ENCODE measurements around the gene C20orf144.
"Not testable (repeated sequence)": the region's sequence is repeated elsewhere in the genome, so short reads cannot be mapped to it uniquely, and the experiment has no call there.

The C20orf144 gene

DNA sequence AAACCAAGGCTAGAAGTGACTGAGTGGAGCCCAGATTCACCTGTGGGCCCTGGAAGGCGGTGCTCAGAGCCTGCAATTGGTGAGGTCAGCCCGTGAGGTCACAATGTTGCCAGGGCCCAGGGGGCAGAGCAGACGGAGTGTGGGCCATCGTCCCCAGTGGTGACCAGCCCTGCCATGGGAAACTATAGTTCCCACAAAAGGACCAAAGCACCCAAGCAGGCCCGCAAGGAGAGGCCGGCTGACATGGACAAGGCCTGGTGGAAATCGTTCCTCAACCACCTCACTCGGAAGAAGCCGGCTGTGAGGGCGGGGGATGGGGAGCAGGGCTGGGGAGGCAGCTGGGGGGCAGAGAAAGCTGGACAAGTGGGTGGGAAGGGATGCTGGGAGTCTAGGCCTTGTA lies at the start of gene C20orf144:
Gene C20orf144, plus strand, starts transcription at position 156 of the 400 bp plus-strand sequence. Its CDS starts 19 bp downstream, at position 175.
- DNase-seq (ENCODE audit: low spot score): no peak

DNA sequence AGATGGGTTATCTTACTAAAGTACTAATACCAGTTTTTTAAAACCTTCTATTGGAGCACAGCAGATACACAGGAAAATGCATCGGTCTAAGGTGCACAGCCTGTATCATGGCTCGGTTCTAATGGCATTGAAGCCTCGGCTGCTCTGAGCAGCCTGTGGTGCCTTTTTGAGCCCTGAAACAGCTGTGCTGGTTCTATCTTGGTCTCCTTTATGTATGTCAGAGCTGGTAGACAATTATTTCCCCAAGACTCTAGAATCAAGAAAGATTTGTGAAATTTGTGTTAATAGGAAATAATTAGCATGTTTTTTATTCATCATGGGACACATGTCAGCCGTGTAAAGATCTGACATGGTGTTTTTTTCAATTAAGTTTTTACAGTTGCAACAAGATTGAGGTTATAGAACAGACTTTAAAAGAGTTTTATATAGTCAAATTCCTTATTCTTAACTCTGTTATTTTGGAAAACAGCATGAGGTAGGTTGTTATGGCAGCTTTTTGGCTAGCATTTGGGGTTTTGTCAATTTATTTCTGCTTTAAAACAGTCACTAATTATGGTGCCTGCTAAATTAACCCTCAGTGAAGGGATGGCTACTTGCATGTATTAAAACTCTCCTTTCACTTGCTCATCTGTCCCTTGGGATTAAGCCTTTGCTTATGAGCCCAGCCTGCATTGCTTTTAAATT lies 40.3 kb upstream of the C20orf144 start:
- no peak for DNase-seq (ENCODE audit: low spot score)

DNA sequence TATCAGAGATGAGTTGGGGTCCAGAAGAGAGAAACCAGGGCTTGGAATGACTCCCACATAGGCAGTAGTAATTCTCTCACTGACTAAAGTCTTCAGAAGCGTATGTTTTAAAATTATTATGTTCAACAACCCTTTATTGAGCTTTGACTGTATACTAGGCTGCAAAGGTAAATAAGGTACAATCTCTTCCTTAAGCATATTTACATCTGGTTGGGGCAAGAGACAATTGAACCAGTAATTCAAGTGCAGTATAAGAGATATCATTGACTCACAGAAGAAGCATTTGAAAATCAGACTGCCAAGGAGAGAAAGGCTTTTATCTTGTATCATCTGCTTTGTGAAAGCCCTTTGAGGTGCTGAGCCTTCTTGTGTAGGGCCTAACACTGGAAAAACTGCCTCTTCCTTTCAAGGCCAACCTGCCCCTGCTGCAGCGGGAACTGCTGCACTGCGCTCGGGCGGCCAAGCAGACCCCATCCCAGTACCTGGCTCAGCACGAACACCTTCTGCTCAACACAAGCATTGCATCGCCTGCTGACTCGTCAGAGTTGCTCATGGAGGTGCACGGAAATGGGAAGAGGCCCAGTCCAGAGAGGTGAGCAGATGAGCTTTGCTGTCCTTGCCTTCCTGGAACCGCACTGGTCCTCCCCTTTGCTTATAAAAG lies 39.3 kb upstream of the C20orf144 start:
- no peak for DNase-seq (ENCODE audit: low spot score)

- DNase-seq (ENCODE audit: low spot score): no peak
These were observed 37.7 kb upstream of the C20orf144 start for GRCh38 chr20:33624399-33624798.

DNA sequence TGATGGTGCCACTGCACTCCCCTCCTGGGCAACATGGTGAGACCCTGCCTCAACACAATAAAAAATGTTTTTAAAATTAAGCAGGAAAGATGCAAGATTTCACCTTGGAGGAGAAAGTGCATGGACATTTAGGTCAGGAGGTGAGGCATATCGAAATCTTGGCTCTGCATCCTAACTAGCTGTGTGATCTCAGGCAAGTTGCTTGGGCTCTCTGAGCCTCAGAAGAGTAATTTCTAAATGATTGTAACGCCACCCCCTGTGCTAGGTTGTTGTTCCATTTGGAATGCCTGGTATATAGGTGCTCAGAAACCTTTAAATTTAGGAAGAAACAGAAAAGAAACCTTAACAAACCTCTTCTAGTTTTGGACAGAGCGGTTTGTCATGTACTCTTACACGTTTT lies 35.9 kb upstream of the C20orf144 start:
- no peak for DNase-seq (ENCODE audit: low spot score)

DNA sequence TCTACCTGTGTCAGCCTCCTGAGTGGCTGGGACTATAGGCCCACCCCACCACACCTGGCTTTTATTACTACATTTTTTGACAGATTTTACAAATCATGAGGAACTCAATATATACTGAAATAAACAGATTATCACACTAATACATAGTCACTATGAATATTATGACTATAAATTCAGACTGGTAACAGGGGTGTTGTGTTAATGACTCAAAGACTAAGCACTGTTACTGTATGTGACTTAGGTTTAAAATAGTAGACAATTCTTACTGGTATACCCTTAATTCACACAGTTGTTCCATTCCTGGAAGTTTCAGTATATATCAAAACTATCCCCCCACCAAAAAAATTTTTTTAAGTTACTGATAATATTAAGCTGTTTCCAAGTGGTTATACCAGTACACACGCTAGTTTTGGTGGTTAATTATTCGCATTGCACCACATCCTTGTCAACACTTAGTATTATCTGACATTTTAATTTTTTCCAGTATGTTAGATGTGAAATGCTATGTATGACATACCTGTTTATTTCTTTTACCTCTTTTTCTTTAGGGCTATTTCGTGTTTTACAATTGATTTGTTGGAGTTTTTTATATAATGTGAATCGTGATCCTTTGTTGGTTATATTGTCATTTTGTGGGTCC lies 34.4 kb upstream of the C20orf144 start:
- no peak for DNase-seq (ENCODE audit: low spot score)

DNA sequence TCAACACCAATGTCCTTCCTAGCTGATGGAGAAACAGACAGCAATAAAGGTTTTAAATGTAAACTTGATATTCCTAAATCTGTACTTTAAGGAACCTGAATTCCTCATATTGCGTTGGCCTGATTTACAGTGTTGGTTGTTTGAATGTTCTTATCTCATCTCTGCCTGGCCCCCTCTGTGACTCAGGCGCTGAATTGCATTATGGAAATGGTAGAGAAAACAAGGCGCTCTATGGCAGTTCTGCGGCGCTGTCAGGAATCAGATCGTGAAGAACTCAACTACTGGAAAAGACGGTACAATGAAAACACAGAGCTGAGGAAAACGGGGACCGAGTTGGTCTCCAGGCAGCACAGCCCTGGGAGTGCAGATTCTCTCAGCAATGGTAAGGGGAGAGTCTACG lies 32.6 kb upstream of the C20orf144 start:
- no peak for DNase-seq (ENCODE audit: low spot score)

DNA sequence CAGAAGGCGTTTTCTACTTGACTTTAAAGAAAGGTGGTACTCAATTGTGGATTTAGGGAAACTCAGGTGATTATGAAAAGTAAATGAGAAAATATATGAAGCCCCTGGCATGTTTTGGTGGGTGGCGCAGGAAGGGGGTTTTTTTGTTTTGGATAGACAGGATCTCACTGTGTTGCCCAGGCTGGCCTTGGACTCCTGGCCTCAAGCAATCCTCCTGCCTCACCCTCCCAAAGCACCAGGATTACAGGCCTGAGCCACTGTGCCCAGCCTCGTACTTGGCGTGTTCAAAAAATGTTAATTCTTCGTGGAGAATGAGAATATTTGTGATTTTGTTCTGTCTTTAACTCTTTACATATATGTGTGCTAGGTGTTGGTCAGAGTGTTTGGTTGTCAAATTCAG lies 32.1 kb upstream of the C20orf144 start:
- DNase-seq (ENCODE audit: low spot score): no peak

DNA sequence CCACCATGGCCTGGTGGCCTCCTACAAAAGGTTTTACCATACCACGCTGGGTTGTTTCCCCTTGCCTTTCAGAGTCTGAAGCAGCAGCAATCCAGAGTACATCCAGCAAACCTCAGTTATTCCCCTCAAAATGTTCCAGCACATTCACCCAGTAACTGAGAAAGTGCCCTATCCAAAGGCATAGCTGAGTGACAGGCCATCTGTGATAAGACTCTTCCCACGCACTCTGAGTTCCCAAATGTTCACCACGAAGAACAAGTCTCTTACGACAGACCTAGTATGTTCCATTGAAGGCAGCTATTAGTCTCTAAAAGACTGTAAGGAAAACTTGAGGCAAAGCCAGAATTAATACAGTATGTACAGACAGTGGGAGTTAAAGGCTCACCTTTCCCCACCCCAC lies 31.6 kb upstream of the C20orf144 start:
- DNase-seq (ENCODE audit: low spot score): no peak

GRCh38 chr20:33631910-33632309 lies 30.2 kb upstream of the C20orf144 start:
- not testable (repeated sequence) for DNase-seq (ENCODE audit: low spot score)

GRCh38 chr20:33635341-33635740 lies 26.8 kb upstream of the C20orf144 start:
- no peak for DNase-seq (ENCODE audit: low spot score)

DNA sequence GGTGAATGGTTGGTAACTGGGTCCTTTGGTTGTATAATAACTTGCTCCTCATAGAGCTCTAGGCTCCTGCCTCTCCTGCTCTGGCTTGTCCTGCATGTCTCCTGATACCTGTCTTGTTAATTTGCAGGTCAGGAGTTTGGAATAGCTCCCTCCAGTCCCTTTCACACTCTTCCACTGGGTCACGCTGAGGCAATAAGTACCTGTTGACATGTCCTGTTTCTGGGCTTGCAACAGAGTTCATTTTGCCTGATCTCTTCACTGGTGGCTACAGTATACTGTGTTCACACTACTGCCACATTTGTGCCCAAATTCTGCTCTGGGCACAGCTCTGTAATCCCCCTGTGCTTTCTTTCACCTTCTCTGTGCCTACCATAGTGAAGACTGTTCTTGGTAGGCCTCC lies 25.4 kb upstream of the C20orf144 start:
- no peak for DNase-seq (ENCODE audit: low spot score)

DNA sequence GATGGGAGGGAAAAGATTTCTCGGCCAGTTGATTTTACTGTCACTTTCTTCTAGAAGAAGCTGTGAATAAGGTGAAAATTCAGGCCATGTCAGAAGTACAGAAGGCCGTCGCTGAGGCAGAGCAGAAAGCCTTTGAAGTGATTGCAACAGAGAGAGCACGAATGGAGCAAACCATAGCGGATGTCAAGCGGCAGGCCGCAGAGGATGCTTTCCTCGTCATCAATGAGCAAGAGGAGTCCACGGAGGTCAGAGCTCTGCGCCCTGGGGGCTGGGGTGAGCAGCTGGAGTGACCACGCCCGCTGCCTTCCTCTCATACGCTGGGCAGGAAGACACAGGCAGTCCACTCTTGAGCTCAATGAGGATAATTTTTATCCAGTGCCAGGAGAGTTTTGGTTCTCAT lies 21.8 kb upstream of the C20orf144 start:
- no peak for DNase-seq (ENCODE audit: low spot score)

- DNase-seq (ENCODE audit: low spot score): no peak
These were observed 17.6 kb upstream of the C20orf144 start for GRCh38 chr20:33644313-33645071.

- DNase-seq (ENCODE audit: low spot score): no peak
These were observed 17.1 kb upstream of the C20orf144 start for GRCh38 chr20:33645072-33645358.

DNA sequence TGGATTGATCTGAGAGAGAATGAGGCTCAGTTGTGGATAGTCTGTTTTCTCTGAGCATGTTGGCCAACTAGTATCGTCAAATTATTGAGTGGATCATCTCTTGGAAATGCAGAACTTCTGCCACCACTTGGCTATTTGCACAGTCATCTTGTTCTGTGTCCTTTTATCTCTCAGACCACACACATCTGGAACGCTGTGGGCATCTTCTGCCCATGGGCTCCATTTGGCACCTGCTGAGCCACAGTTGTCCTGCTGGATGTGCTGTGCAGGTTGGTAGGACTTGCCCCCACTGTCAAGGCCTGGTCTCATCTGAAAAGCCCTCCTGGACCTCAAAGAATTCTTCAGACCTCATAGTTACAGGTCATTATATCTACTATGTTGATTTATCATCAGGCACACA lies 16.7 kb upstream of the C20orf144 start:
- DNase-seq (ENCODE audit: low spot score): no peak

DNA sequence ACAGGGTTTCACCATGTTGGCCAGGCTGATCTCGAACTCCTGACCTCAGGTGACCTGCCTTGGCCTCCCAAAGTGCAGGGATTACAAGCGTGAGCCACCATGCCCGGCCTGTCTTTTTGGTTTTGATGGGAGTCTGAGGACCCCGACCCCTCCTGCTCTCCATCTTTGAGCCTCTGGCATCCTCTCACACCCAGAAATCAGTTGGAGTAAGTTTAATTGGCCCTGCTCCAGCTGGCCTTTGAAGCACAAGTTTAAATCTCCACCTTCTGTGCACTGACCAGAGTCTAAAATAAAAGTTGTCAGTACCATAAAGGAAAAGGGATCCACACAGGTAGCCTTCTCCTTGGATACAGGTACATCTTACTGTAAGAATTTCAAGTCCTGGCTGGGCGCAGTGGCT lies 15.9 kb upstream of the C20orf144 start:
- DNase-seq (ENCODE audit: low spot score): no peak

- not testable (repeated sequence) for DNase-seq (ENCODE audit: low spot score)
These were observed 15.0 kb upstream of the C20orf144 start for GRCh38 chr20:33646959-33647602.

GRCh38 chr20:33647603-33648395 lies 14.3 kb upstream of the C20orf144 start:
- DNase-seq (ENCODE audit: low spot score): no peak

DNA sequence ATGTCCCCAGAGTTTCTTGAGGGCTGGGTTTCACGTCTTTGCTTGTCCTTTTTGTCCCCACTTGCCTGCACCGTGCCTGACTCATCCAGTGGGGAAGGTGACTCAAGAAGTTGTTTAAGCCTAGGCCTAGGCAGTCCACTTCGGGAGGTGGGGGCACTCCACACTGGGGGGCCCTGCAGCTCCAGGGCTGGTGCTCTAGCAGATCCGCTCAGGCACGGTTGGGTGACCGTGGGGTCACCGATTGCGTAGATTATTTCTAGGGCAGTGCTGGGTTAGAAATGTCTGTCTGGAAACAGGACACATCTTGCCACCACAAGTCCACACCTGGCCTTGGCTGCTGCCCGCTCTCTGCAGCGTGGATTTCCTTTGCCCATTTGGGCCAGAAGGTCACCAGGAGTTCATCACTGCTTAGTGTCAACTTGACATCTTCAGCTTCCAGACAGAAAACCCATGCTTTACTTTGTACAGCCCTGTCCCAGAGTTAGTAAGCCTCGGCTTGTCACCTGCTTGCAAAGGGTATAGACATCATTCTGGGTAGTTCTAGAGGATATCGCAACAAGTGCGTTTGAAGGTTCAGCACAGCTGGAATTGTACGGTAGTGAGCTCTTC lies 13.6 kb upstream of the C20orf144 start:
- no peak for DNase-seq (ENCODE audit: low spot score)

- DNase-seq (ENCODE audit: low spot score): peak; percentile 55
These were observed 12.9 kb upstream of the C20orf144 start for GRCh38 chr20:33649201-33649681.

All from pons (tissue), 1 donor.